CD4-positive, CD25-positive, alpha-beta regulatory T cell (primary cell): Measurements from ENCODE around the gene THBS1. TPM values are rescaled to one million over a fixed set of nuclear protein-coding genes. Genes with fewer than 3 reads are reported as not detected.

Source experiments
- ATAC-seq, 2 donors: fragments of 150-1000 bp; cut with Tn5 transposase; one replicate each; pipeline ENCODE4 v1.10.0; 2021; ENCODE audit warnings: low read depth in 2 of 2, moderate number of reproducible peaks in 2 of 2, moderate library complexity in 1 of 2
- DNase-seq, 3 donors: peaks; one replicate each; pipeline versions ENCODE4 v3.0.0 to v3.0.0-alpha.2; 2012 to 2022; ENCODE audit warnings: mixed read lengths in 1 of 3
- H3K27ac ChIP-seq: one replicate; pipeline ENCODE4 v1.7.0; 2013; ENCODE audit warnings: mild to moderate bottlenecking, low read length; ENCODE audit not compliant: insufficient read depth, poor library complexity, severe bottlenecking
- H3K27me3 ChIP-seq: one replicate; pipeline ENCODE4 v1.7.0; 2013; ENCODE audit warnings: low read length; ENCODE audit not compliant: control insufficient read depth, insufficient read depth
- H3K36me3 ChIP-seq: one replicate; pipeline ENCODE4 v1.7.0; 2013; ENCODE audit warnings: mild to moderate bottlenecking, low read length, moderate library complexity; ENCODE audit not compliant: control insufficient read depth, insufficient read depth
- H3K4me1 ChIP-seq: 2 replicates; pipeline ENCODE4 v1.7.0; 2013; ENCODE audit warnings: mild to moderate bottlenecking, low read length; ENCODE audit not compliant: insufficient read depth, control insufficient read depth, poor library complexity, severe bottlenecking
- H3K4me3 ChIP-seq: one replicate; pipeline ENCODE4 v1.7.0; 2013; ENCODE audit warnings: low read depth, mild to moderate bottlenecking, low read length, moderate library complexity
- H3K9me3 ChIP-seq, 2 experiments: 1 replicate in 1 of 2; 2 replicates in 1 of 2; pipeline ENCODE4 v1.7.0; 2013; ENCODE audit warnings: low read length in 2 of 2, mild to moderate bottlenecking in 1 of 2, moderate library complexity in 1 of 2; ENCODE audit not compliant: control insufficient read depth in 2 of 2
- H3K27ac Mint-ChIP-seq, 3 donors: one replicate each; pipeline ENCODE4 v1.8.0; 2020 to 2022; ENCODE audit warnings: mild to moderate bottlenecking in 3 of 3, mixed read lengths in 3 of 3, moderate library complexity in 2 of 3
- H3K27me3 Mint-ChIP-seq: one replicate; pipeline ENCODE4 v1.8.0; 2022; ENCODE audit warnings: mild to moderate bottlenecking, mixed read lengths
- H3K36me3 Mint-ChIP-seq: one replicate; pipeline ENCODE4 v1.8.0; 2020; ENCODE audit warnings: mixed read lengths
- H3K4me1 Mint-ChIP-seq, 4 donors: one replicate each; pipeline ENCODE4 v1.8.0; 2020 to 2022; ENCODE audit warnings: mixed read lengths in 4 of 4, mild to moderate bottlenecking in 1 of 4
- H3K4me3 Mint-ChIP-seq, 4 donors: one replicate each; pipeline ENCODE4 v1.8.0; 2020 to 2022; ENCODE audit warnings: mild to moderate bottlenecking in 4 of 4, mixed read lengths in 4 of 4, moderate library complexity in 3 of 4
- H3K9me3 Mint-ChIP-seq, 7 donors: one replicate each; pipeline ENCODE4 v1.8.0; 2020 to 2022; ENCODE audit warnings: mixed read lengths in 7 of 7, mild to moderate bottlenecking in 3 of 7, moderate library complexity in 2 of 7
- polyA plus RNA-seq, 4 donors: library from polyadenylated mRNA; unstranded; fragments of 300-500 nt; fragmentation: Illumina TruSeq; gene quantifications; one replicate each; pipeline ENCODE4 v1.2.3, GENCODE V29; 2021
- total RNA-seq: library from RNA; stranded (reverse); gene quantifications from one replicate; pipeline ENCODE4 v1.2.3, GENCODE V29; 2022

The THBS1 gene
- total and polyA plus RNA-seq, 5 donors from 2014 or later: 0.02 to 9.2 (median 0.05) TPM; not detected in 2

DNA sequence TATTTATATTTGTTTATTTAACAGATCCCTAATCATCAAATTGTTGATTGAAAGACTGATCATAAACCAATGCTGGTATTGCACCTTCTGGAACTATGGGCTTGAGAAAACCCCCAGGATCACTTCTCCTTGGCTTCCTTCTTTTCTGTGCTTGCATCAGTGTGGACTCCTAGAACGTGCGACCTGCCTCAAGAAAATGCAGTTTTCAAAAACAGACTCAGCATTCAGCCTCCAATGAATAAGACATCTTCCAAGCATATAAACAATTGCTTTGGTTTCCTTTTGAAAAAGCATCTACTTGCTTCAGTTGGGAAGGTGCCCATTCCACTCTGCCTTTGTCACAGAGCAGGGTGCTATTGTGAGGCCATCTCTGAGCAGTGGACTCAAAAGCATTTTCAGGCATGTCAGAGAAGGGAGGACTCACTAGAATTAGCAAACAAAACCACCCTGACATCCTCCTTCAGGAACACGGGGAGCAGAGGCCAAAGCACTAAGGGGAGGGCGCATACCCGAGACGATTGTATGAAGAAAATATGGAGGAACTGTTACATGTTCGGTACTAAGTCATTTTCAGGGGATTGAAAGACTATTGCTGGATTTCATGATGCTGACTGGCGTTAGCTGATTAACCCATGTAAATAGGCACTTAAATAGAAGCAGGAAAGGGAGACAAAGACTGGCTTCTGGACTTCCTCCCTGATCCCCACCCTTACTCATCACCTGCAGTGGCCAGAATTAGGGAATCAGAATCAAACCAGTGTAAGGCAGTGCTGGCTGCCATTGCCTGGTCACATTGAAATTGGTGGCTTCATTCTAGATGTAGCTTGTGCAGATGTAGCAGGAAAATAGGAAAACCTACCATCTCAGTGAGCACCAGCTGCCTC lies 14.7 kb downstream of the THBS1 start:
- Mint-ChIP-seq H3K4me1 (peaks cover 0 to 6% (median 4%) of the 10 kb centered on the region in 4 donors), H3K36me3 (no peaks in the 10 kb centered on the region), H3K27me3 (peaks cover 9% of the 10 kb centered on the region), H3K9me3 (peaks cover 0 to 2% (median 0%) of the 10 kb centered on the region in 7 donors), H3K4me3 (no peak overlapping the region), H3K27ac (no peak overlapping the region)
- no peaks in the 10 kb centered on the region for H3K36me3 ChIP-seq
- no peak overlapping the region for H3K4me3 ChIP-seq
- H3K4me1 ChIP-seq: no peaks in the 10 kb centered on the region
- no peak overlapping the region for H3K27ac ChIP-seq
- H3K27me3 ChIP-seq: no peaks in the 10 kb centered on the region
- ATAC-seq: no peak
- no peak for DNase-seq
- no peaks in the 10 kb centered on the region for H3K9me3 ChIP-seq

DNA sequence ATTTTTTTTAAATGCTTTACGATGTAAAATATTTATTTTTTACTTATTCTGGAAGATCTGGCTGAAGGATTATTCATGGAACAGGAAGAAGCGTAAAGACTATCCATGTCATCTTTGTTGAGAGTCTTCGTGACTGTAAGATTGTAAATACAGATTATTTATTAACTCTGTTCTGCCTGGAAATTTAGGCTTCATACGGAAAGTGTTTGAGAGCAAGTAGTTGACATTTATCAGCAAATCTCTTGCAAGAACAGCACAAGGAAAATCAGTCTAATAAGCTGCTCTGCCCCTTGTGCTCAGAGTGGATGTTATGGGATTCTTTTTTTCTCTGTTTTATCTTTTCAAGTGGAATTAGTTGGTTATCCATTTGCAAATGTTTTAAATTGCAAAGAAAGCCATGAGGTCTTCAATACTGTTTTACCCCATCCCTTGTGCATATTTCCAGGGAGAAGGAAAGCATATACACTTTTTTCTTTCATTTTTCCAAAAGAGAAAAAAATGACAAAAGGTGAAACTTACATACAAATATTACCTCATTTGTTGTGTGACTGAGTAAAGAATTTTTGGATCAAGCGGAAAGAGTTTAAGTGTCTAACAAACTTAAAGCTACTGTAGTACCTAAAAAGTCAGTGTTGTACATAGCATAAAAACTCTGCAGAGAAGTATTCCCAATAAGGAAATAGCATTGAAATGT lies 15.6 kb downstream of the THBS1 start:
- Histone ChIP-seq H3K9me3 (no peaks in the 10 kb centered on the region), H3K4me3 (no peak overlapping the region), H3K27ac (no peak overlapping the region), H3K36me3 (no peaks in the 10 kb centered on the region), H3K27me3 (no peaks in the 10 kb centered on the region), H3K4me1 (no peaks in the 10 kb centered on the region)
- no peak for DNase-seq
- Mint-ChIP-seq H3K9me3 (peaks cover 0 to 2% (median 0%) of the 10 kb centered on the region in 7 donors), H3K4me1 (peaks cover 0 to 6% (median 4%) of the 10 kb centered on the region in 4 donors), H3K4me3 (no peak overlapping the region), H3K36me3 (no peaks in the 10 kb centered on the region), H3K27ac (no peak overlapping the region), H3K27me3 (peaks cover 17% of the 10 kb centered on the region)
- no peak for ATAC-seq

DNA sequence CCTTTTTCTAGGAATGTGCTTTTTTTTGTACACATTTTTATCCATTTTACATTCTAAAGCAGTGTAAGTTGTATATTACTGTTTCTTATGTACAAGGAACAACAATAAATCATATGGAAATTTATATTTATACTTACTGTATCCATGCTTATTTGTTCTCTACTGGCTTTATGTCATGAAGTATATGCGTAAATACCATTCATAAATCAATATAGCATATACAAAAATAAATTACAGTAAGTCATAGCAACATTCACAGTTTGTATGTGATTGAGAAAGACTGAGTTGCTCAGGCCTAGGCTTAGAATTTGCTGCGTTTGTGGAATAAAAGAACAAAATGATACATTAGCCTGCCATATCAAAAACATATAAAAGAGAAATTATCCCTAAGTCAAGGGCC lies 16.5 kb downstream of the THBS1 start:
- Histone ChIP-seq H3K36me3 (no peaks in the 10 kb centered on the region), H3K27ac (no peak overlapping the region), H3K9me3 (no peaks in the 10 kb centered on the region), H3K27me3 (no peaks in the 10 kb centered on the region), H3K4me1 (no peaks in the 10 kb centered on the region), H3K4me3 (no peak overlapping the region)
- Mint-ChIP-seq H3K27me3 (peaks cover 25% of the 10 kb centered on the region), H3K36me3 (no peaks in the 10 kb centered on the region), H3K9me3 (peaks cover 0 to 2% (median 0%) of the 10 kb centered on the region in 7 donors), H3K27ac (no peak overlapping the region), H3K4me1 (peaks cover 0 to 6% (median 4%) of the 10 kb centered on the region in 4 donors), H3K4me3 (no peak overlapping the region)
- ATAC-seq (no peak), DNase-seq (no peak)

DNA sequence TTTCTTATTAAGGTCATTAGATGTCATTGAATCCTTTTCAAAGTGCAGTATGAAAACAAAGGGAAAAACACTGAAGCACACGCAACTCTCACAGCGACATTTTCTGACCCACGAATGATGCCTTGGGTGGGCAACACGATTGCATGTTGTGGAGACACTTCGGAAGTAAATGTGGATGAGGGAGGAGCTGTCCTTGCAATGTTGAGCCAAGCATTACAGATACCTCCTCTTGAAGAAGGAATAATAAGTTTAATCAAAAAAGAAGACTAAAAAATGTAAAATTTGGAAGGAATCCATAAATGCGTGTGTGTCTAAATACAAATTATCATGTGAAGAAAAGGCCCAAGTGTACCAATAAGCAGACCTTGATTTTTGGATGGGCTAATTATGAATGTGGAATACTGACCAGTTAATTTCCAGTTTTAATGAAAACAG lies 16.9 kb downstream of the THBS1 start:
- Mint-ChIP-seq H3K36me3 (no peaks in the 10 kb centered on the region), H3K27ac (no peak overlapping the region), H3K4me3 (no peak overlapping the region), H3K9me3 (peaks cover 0 to 2% (median 0%) of the 10 kb centered on the region in 7 donors), H3K27me3 (peaks cover 25% of the 10 kb centered on the region), H3K4me1 (peaks cover 0 to 6% (median 4%) of the 10 kb centered on the region in 4 donors)
- Histone ChIP-seq H3K4me1 (no peaks in the 10 kb centered on the region), H3K27ac (no peak overlapping the region), H3K4me3 (no peak overlapping the region), H3K27me3 (no peaks in the 10 kb centered on the region), H3K36me3 (no peaks in the 10 kb centered on the region), H3K9me3 (no peaks in the 10 kb centered on the region)
- ATAC-seq (no peak), DNase-seq (no peak)

DNA sequence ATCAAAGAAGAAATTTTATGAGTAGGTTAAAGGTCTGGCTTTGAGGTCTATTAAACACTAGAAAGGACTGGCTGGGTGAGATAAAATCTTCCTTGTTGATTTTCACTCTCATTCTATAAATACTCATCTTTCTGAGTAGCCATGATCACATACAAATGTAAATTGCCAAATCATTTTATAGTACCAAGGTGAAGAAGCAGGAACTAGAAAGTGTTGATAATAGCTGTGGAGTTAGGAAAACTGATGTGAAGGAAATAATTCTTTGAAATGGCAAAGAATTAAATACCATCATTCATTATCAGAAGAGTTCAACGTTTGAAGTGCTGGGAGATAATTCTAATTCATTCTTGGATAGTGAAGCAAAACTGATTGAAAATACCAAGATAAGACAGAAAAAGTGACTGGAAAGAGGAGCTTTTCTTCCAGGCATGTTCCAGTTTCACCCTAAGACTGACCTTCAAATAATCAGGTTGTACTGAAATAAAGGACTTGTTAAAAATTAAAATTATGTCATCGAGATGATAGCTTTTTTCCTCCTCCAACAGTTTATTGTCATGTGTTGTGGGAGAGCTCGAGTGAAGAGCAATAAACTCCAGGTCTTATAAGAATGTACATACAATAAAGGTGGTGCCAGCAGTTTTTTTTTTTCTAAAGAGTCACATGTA lies 17.4 kb downstream of the THBS1 start:
- peaks cover 0 to 6% (median 4%) of the 10 kb centered on the region in 4 donors for H3K4me1 Mint-ChIP-seq
- H3K27ac Mint-ChIP-seq: no peak overlapping the region
- peaks cover 25% of the 10 kb centered on the region for H3K27me3 Mint-ChIP-seq
- H3K4me3 Mint-ChIP-seq: no peak overlapping the region
- DNase-seq (no peak), ATAC-seq (no peak)
- H3K27me3 ChIP-seq: no peaks in the 10 kb centered on the region
- no peaks in the 10 kb centered on the region for H3K4me1 ChIP-seq
- H3K36me3 Mint-ChIP-seq: no peaks in the 10 kb centered on the region
- H3K36me3 ChIP-seq: no peaks in the 10 kb centered on the region
- no peak overlapping the region for H3K27ac ChIP-seq
- H3K9me3 Mint-ChIP-seq: peaks cover 0 to 2% (median 0%) of the 10 kb centered on the region in 7 donors
- no peaks in the 10 kb centered on the region for H3K9me3 ChIP-seq
- no peak overlapping the region for H3K4me3 ChIP-seq

DNA sequence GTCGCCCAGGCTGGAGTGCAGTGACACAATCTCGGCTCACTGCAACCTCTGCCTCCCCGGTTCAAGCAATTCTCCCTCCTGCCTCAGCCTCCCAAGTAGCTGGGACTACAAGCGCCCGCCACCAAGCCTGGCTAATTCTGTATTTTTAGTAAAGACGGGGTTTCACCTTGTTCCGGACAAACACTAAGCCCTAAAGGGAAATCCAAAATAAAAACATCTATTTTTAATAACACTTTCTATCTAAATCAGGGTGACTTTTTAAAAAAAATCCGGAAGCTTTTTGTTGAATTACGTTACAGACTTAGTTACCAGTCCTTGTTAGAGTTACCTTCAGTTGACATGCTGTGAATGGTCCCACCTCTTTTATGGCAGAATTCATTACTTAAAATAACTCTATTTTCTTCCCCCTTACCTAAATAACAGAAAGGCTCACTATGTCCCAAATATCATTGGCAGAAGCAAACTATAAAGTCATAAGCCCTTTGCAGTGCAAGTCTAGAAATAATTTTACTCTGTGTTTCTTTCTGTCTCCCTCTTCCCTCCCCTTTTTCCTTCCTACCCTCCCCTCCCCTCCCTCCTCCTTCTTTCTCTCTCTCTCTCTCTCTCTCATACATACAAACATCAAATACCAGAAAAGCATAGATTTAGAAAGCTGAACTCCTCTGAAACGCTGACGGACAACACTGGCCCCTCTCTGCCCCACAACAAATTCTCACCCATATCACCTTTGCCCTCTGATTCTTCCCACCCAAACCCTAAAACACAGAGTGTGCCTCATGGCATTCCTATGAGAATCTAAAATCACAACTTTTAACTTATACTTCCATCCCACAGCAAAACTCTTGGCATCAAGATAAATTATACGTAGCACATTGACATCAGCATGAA lies 18.3 kb downstream of the THBS1 start:
- no peaks in the 10 kb centered on the region for H3K36me3 Mint-ChIP-seq
- ATAC-seq (no peak), DNase-seq (no peak)
- H3K4me1 Mint-ChIP-seq: peaks cover 0 to 2% (median under 1%) of the 10 kb centered on the region in 4 donors
- Histone ChIP-seq H3K27me3 (no peaks in the 10 kb centered on the region), H3K4me3 (no peak overlapping the region), H3K4me1 (no peaks in the 10 kb centered on the region), H3K27ac (no peak overlapping the region), H3K36me3 (no peaks in the 10 kb centered on the region), H3K9me3 (no peaks in the 10 kb centered on the region)
- H3K9me3 Mint-ChIP-seq: peaks cover 0 to 2% (median 0%) of the 10 kb centered on the region in 7 donors
- no peak overlapping the region for H3K27ac Mint-ChIP-seq
- no peak overlapping the region for H3K4me3 Mint-ChIP-seq
- peaks cover 21% of the 10 kb centered on the region for H3K27me3 Mint-ChIP-seq

DNA sequence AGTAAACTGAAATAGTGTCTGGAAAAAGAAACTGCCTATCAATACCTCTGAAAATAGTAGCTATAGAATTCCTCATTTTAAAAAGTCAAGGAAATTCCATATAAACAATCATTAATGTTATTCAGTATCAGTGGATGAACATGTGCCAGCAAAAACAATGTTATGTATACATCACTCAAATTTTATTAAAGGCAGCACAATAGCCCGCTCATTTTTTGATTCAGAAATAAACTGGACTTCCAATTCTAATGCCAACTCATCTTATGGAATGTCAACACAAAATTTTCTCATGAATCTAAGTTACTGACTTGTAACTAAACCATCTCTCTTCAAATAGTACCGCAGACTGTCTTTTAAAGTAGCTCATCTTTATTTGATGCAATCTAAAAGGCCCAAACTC lies 19.0 kb downstream of the THBS1 start:
- Histone ChIP-seq H3K36me3 (no peaks in the 10 kb centered on the region), H3K4me1 (no peaks in the 10 kb centered on the region), H3K27ac (no peak overlapping the region), H3K9me3 (no peaks in the 10 kb centered on the region), H3K4me3 (no peak overlapping the region), H3K27me3 (no peaks in the 10 kb centered on the region)
- H3K4me3 Mint-ChIP-seq: no peak overlapping the region
- peaks cover 0 to 2% (median 0%) of the 10 kb centered on the region in 7 donors for H3K9me3 Mint-ChIP-seq
- DNase-seq (no peak), ATAC-seq (no peak)
- no peaks in the 10 kb centered on the region for H3K36me3 Mint-ChIP-seq
- H3K27ac Mint-ChIP-seq: no peak overlapping the region
- peaks cover 20% of the 10 kb centered on the region for H3K27me3 Mint-ChIP-seq
- no peaks in the 10 kb centered on the region for H3K4me1 Mint-ChIP-seq
